ENCODE measurements around the gene MSMP.
A peak's percentile ranks its signal among the peaks of the same experiment; 100 is the strongest.

Gene MSMP

DNA sequence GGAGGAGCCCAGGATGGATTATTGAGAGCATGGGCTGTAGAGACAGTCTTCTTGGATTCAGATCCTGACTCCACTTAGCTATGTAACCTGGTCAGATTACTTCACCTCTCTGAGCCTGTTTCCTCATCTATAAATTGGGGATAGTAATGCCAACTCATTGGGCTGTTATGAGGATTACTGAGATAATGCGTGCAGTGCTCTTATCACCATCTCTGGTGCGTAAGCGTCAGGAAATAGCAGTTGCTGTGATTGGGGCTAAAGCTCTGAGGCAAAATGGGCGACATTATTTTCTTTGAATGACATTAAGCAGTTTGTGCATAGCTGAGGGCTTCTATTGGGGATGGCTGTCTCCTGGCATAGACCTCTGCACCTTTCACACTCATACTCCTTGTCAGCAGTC is 995 bp upstream of the MSMP start:
- TF ChIP-seq, protein P1, sequence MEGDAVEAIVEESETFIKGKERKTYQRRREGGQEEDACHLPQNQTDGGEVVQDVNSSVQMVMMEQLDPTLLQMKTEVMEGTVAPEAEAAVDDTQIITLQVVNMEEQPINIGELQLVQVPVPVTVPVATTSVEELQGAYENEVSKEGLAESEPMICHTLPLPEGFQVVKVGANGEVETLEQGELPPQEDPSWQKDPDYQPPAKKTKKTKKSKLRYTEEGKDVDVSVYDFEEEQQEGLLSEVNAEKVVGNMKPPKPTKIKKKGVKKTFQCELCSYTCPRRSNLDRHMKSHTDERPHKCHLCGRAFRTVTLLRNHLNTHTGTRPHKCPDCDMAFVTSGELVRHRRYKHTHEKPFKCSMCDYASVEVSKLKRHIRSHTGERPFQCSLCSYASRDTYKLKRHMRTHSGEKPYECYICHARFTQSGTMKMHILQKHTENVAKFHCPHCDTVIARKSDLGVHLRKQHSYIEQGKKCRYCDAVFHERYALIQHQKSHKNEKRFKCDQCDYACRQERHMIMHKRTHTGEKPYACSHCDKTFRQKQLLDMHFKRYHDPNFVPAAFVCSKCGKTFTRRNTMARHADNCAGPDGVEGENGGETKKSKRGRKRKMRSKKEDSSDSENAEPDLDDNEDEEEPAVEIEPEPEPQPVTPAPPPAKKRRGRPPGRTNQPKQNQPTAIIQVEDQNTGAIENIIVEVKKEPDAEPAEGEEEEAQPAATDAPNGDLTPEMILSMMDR (IDR thresholded peaks at IDR 0.05; ENCODE audit: low read depth, low read length), result no peak
- no peak overlapping the region for H3K4me3 ChIP-seq (replicated peaks in 1 of 2; ENCODE audit: low read depth in 2 of 2, low read length in 2 of 2)
- no peak for DNase-seq (ENCODE audit: low read depth in 2 of 2)

DNA sequence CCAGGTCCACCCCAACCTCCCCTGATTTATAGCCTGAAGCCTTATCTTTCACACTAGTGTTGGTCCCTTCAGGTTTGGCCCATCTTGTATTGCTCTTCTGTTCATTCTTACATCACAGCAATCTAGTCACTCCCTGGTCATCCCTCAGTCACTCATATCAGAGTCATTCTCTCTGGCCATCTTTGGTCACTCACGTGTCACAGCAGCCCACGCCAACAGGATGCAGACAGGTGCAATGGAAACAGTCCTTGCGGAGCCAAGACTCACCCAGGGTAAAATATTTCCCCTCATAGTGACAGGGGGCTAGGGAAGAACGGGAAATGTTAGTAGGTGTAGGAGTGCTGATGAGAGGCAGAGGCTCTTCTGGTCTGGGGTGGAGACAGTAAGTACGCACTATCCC is 610 bp downstream of the MSMP start:
- DNase-seq (ENCODE audit: low read depth in 2 of 2), result no peak
- TF ChIP-seq, protein P1 (IDR thresholded peaks at IDR 0.05; ENCODE audit: low read depth, low read length), result no peak
- no peak overlapping the region for H3K4me3 ChIP-seq (replicated peaks in 1 of 2; ENCODE audit: low read depth in 2 of 2, low read length in 2 of 2)

DNA sequence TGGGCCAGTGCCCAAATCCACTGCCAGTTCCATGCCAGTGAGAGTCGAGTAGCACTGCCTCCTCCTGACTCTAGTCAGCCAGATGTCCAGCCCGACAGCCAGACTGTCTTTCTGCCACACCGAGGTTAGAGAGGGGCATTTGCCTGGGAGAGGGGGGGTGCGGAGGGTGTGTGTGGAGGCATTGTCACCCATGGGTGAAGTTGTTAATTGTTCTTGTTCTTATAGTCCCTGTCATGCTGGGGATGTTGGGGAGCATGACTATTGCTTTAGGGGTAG is 3.9 kb downstream of the MSMP start:
- DNase-seq (ENCODE audit: low read depth in 2 of 2), result no peak
- H3K4me3 ChIP-seq (replicated peaks in 1 of 2; ENCODE audit: low read depth in 2 of 2, low read length in 2 of 2), result peak overlapping the region; percentile 83 to 87
- TF ChIP-seq, protein P1 (IDR thresholded peaks at IDR 0.05; ENCODE audit: low read depth, low read length), result no peak

DNA sequence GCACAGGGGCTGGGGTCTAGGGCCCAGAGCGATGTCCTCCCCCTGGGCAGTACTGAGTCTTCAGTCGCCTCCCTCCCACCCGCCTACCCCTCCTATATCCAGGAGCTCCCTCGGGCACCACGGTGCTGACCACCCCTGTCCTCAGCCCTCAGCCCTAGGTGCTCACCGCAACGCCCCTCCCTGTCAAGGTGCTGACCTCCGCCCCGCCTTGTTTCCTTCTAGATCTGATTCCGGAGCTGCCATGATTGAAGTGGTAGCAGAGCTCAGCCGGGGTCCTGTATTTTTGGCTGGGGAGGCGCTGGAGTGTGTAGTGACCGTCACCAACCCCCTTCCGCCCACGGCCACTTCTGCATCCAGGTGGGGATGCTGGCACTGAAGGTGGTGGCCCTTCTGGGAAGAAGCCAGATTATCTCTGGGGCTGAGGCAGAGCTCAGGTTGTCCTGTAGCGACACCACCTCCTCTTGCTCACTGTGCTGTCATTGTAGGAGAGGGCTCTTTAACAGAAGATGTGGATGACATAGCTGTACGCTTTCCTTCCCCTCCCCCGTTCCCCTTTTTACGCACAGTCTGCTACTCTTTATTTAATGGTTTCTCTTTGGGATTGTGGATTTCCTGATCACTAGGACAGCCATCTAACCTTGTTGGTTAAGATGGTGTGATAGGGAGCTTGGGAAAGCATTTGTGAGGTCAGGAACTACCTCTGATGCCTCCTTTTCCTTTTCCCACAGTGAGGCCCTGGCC is 4.4 kb downstream of the MSMP start:
- TF ChIP-seq, protein P1 (IDR thresholded peaks at IDR 0.05; ENCODE audit: low read depth, low read length), result no peak
- no peak for DNase-seq (ENCODE audit: low read depth in 2 of 2)

DNA sequence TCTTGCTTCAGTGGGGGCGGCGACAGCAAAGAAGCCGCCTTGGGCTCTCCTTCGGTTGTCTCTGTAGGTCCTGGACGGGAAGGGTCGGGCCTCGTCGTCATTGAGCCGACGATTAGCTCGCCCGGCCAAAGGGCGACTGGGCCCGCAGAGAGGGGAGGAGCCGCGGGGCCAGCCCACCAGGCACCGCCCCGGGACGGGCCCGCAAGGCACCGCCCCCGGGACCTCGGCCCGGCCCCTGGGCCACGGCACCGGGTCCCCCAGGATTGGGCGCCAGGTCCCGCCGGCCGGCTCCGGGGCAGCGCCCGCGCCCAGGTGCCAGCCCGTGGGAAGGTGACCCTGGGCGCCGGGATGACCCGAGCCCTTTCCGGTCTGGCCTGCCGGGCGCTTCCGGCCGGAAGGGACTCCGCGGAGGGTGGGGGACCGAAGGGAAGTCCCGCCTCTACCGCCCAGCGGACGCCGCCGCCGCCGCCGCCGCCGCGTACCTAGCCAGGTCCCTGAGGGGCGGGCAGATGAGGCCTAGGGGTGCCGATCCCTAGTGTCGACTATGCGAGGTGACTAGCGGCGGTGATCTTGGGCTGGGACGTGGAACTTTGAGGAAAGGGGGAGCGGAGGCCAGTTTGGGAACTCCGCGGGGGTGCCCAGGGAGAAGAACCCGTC is 5.1 kb downstream of the MSMP start, which contains the start of the genes GBA2 and RGP1:
Gene GBA2, minus strand, starts transcription at position 371 of the 657 bp plus-strand sequence. CDS start 524 bp downstream, outside the sequence.
Gene RGP1, plus strand, starts transcription at position 430 of the 657 bp plus-strand sequence. CDS start 469 bp downstream, outside the sequence.
- H3K4me3 ChIP-seq (replicated peaks in 1 of 2; ENCODE audit: low read depth in 2 of 2, low read length in 2 of 2), result peak within 1 kb of the TSS; percentile 83 to 87
- DNase-seq (ENCODE audit: low read depth in 2 of 2), result peak; percentile 61 to 74
- TF ChIP-seq, protein P1 (IDR thresholded peaks at IDR 0.05; ENCODE audit: low read depth, low read length), result no peak

More for the DNA sequence above, 4.4 kb downstream of the MSMP start:
- peak overlapping the region; percentile 83 to 87 for H3K4me3 ChIP-seq (replicated peaks in 1 of 2; ENCODE audit: low read depth in 2 of 2, low read length in 2 of 2)

DNA sequence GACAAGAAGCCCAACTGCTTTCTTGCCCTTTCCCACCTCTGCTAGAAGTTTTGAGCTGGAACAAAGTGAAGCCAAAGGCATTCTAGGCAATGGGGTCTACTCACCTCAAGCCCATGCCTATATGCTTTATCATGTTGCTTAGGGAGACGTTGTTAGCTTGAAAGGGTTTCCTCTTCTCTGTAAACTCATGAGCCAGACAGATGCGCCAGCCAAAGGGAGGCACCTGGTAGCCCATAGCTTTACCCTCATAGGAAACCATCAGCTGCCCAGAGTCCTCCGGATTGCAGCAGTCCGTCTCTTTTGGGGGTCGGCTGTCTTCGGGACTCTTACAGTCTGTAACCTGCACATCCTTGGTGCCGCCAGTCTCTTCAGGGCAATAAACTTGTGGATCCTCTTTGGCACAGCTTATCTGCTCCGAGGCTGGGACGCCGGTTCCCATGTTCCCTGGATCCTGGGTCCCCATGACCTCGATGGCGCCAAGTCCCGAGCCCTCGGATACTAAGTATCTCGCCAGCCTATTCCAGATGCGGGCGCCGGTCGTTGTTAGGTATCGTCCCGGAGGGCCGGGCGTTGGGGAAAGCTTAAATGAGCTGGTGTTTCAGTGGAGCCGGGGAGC is 5.7 kb downstream of the MSMP start:
- TF ChIP-seq, protein P1 (IDR thresholded peaks at IDR 0.05; ENCODE audit: low read depth, low read length), result no peak
- no peak for DNase-seq (ENCODE audit: low read depth in 2 of 2)
- H3K4me3 ChIP-seq (replicated peaks in 1 of 2; ENCODE audit: low read depth in 2 of 2, low read length in 2 of 2), result peak overlapping the region; percentile 83 to 87
